GM04503 (cell line): ENCODE results near the gene PSMG2.

ENCODE experiments used
- DNase-seq: peaks from one replicate; pipeline ENCODE4 v3.0.0-alpha.2; 2012; ENCODE audit warnings: low read depth

The PSMG2 gene

GRCh38 chr18:12702221-12703095 lies at the start of gene PSMG2, which contains the start of gene CEP76:
TSS of gene PSMG2 (plus strand) at chr18:12703042. CDS start at chr18:12703108, 66 bp downstream.
TSS of gene CEP76 (minus strand) at chr18:12702723. CDS start at chr18:12702548, 175 bp downstream.
- DNase-seq, result peak; percentile 55

GRCh38 chr18:12654971-12655370 lies 47.9 kb upstream of the PSMG2 start:
- DNase-seq, result no peak

- no peak for DNase-seq
These were observed 46.3 kb upstream of the PSMG2 start for GRCh38 chr18:12656605-12656937.

GRCh38 chr18:12656938-12657683 lies 45.7 kb upstream of the PSMG2 start:
- DNase-seq, result no peak

GRCh38 chr18:12657684-12658425 lies 45.0 kb upstream of the PSMG2 start, which contains the start of gene SPIRE1:
TSS of gene SPIRE1 (minus strand) at chr18:12658107. CDS start at chr18:12657866, 241 bp downstream.
- DNase-seq, result no peak

- no peak for DNase-seq
These were observed 44.3 kb upstream of the PSMG2 start for GRCh38 chr18:12658426-12659138.

- DNase-seq, result no peak
These were observed 42.8 kb upstream of the PSMG2 start for GRCh38 chr18:12659904-12660605.

- DNase-seq, result no peak
These were observed 34.8 kb upstream of the PSMG2 start for GRCh38 chr18:12668041-12668440.

- peak; percentile 19 for DNase-seq
These were observed 23.6 kb upstream of the PSMG2 start for GRCh38 chr18:12679183-12679786.

GRCh38 chr18:12686100-12686499 lies 16.7 kb upstream of the PSMG2 start:
- no peak for DNase-seq

- no peak for DNase-seq
These were observed 13.5 kb upstream of the PSMG2 start for GRCh38 chr18:12689256-12689850.

GRCh38 chr18:12692206-12692605 lies 10.6 kb upstream of the PSMG2 start:
- no peak for DNase-seq

- no peak for DNase-seq
These were observed 8.8 kb upstream of the PSMG2 start for GRCh38 chr18:12694032-12694431.

- DNase-seq, result no peak
These were observed 3.1 kb upstream of the PSMG2 start for GRCh38 chr18:12699747-12700146.

- DNase-seq, result no peak
These were observed 1.7 kb upstream of the PSMG2 start for GRCh38 chr18:12701161-12701560.

GRCh38 chr18:12703096-12703567 lies 290 bp downstream of the PSMG2 start:
- no peak for DNase-seq

GRCh38 chr18:12703664-12704063 lies 822 bp downstream of the PSMG2 start:
- DNase-seq, result peak; percentile 14

GRCh38 chr18:12711446-12711845 lies 8.6 kb downstream of the PSMG2 start:
- no peak for DNase-seq

- DNase-seq, result no peak
These were observed 18.8 kb downstream of the PSMG2 start for GRCh38 chr18:12721495-12722275.
